ENCODE data around the gene TAPT1.
A peak's percentile ranks its signal among the peaks of the same experiment; 100 is the strongest.
"Not testable (repeated sequence)": the region's sequence is repeated elsewhere in the genome, so short reads cannot be mapped to it uniquely, and the experiment has no call there.

Gene TAPT1

DNA sequence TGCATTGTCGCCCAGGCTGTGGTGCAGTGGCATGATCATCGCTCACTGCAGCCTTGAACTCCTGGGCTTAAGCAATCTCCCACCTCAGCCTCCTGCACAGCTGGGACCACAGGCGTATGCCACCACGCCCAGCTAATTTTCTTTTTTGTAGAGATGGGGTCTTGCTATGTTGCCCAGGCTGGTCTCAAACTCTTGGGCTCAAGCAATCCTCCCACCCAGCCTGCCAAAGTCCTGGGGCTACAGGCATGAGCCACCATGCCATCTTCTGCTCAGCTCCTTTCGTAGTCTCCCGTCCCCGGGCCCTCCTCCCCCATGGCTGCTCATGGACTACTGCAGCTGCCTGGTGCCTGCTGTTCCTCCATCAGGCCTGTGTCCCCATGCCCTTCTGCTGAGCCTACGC, 58.1 kb downstream of the TAPT1 start:
- no peak for DNase-seq

GRCh38 chr4:16165931-16166330, 60.3 kb downstream of the TAPT1 start:
- no peak for DNase-seq

GRCh38 chr4:16162891-16163290, 63.4 kb downstream of the TAPT1 start:
- no peak for DNase-seq

- no peak for DNase-seq
These were observed 64.3 kb downstream of the TAPT1 start for GRCh38 chr4:16161851-16162408.

DNA sequence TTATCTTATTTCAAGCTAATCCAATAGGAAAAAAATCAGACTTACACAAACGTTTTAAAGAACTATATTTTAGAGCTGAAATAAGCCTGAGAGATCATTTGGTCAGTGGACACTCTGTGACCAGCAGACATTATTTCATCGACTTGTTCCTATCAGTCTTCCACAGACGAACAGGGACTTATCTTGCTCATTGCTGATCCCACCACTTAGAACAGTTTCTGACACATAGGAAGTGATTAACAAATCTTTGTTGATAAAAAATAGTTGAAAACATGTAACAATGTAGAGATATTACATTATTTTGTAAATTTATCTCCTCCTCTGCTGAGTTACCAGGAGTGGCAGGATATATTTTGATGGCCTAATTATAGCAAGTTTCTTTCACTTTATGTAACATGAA, 65.8 kb downstream of the TAPT1 start:
- DNase-seq, result no peak

DNA sequence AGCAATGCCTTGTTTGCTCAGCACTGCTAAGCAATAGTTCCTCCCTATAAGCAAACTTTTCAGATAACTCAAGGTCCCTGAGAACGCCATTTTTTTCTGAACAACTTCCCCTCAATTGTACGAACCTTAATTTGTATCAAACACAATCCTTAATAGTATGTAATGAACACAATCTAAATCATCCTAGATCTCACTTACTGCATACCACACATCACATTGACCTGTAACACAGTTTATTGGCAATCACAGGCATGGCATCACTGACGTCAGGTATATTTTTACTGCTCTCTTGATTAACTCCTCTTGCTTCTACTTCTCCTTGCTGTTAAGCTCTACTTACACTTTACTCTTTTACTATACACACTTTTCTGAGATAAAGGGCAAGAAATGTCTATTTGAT, 67.0 kb downstream of the TAPT1 start:
- DNase-seq, result no peak

- no peak for DNase-seq
These were observed 67.8 kb downstream of the TAPT1 start for GRCh38 chr4:16158504-16158852.

- DNase-seq, result no peak
These were observed 68.4 kb downstream of the TAPT1 start for GRCh38 chr4:16157609-16158503.

DNA sequence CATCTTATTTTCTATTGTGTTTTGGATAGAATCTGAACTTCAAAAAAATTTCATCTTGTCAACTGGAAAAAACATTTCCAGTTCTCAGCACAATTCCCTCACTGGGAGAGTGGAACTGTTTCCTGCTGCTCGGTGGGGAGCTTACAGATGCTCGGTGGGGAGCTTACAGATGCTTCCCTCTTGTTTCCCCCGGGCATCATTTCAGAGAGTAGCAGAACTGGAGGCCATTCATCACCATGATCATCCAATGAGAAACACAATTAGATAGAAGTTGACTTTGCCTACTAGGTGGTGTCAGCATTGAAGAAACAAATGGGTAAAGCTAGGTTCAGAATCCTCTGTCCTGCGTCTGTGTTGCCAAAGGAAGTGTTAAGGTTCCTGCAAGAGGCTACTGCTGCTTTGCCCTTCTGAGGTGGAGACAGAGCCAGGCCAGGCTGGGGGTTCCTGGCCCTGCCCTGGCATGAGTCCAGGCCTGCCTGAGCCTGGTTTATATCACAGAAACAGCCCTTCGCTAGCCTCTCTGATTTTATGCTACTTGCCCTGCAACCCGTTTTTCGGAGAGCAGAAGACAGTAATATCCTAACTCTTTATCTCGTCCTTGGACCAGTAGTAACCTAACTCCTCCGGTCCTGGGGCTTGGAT, 70.6 kb downstream of the TAPT1 start:
- no peak for DNase-seq

DNA sequence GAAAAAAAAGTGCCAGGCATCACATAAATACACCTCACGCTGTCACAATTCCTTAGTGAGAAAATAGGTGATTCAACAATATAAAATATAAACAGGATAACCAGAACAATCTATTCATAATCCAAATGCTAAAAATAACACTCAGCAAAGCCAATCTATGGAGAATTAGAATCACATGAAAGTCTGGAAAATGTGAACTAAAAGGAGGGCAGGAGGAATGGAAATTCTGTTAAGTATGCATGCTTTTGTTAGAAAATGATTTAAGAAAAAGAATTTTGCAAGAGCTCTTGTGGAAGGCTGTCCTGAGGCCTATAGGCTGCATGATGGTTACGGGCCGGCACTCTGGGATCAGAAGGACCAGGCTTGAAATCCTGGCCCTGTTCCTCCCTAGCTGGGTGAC, 71.8 kb downstream of the TAPT1 start:
- DNase-seq, result no peak

DNA sequence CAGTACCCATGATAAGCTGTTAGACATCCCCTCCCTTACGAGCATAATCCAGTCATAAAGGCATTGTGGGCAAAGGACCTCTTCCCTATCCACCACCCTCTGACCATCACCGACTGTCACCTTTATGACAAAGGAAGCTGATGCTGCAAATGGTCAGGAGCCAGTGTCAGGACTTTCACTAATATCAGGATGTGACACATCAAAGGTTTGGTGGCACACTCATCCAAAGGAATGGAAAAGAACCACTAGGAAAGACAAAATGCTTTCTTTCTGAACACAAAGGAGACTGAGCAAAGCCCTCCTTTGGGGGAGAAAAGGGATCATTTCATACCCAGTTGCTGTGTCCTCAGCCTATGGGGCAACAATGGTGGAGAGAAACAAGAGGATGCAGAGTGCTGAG, 75.6 kb downstream of the TAPT1 start:
- no peak for DNase-seq

DNA sequence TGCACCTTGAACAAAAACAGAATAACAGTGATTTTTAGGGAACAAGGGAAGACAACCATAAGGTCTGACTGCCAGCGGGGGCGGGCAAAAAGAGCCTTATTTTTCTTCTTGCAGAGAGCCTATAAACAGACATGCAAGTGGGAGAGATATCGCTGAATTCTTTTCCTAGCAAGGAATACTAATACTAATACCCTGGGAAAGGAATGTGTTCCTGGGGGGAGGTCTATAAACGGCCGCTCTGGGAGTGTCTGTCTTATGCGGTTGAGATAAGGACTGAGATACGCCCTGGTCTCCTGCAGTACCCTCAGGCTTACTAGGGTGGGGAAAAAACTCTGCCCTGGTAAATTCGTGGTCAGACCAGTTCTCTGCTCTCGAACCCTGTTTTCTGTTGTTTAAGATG, 81.4 kb downstream of the TAPT1 start:
- not testable (repeated sequence) for DNase-seq

DNA sequence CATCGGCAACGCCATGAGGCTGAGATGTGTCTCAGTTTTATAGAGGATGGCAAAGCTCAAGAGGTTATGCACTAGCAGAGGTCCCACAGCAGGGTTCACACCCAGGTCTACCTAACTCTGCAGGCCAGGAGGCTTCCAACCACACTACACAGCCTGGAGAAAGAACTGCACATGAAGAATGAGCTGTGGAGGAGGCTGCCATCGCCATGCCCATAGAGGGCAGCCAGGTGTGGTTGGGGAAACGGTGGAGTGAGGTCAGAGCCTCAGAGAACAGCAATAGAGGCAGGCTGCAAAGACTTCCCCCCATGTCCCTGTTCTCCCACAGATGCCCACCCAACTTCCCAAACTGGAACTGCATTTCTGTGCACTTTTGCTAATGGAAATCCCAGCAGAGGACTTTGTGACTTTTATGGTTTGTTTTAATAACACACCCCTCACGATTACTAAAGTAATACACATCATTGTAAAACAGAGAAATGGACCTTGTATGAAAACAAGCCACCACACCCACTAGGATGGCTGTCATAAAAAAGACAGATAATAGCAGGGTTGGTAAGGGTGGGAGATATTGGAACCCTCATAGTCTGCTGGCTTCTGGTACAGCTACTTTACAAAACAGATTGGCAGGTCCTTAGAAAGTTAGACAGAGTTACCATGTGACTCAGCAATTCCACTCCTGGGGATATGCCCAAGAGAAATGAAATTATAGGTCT, 83.5 kb downstream of the TAPT1 start:
- no peak for DNase-seq

DNA sequence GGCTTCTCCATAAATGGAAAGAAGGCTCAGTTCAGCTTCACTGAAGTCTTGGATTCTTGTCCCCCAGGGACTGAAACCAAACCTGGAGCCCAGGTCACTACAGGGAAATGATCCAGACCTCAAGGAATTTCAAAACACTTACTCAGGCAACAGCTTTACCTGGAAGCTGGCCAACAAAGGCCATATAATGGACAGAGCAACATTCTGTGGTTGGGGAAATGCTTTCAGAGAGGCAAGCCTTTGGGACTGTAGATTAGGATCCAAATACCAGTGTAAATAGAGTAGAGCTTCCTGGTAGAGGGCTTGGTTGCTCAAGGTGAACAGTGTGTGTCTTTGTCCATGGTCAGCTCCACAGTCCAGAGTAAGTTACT, 85.4 kb downstream of the TAPT1 start:
- peak; percentile 26 for DNase-seq

- DNase-seq, result no peak
These were observed 85.9 kb downstream of the TAPT1 start for GRCh38 chr4:16140231-16140878.

- no peak for DNase-seq
These were observed 87.0 kb downstream of the TAPT1 start for GRCh38 chr4:16139066-16139945.

- DNase-seq, result peak; percentile 66
These were observed 89.4 kb downstream of the TAPT1 start for GRCh38 chr4:16136827-16137226.

DNA sequence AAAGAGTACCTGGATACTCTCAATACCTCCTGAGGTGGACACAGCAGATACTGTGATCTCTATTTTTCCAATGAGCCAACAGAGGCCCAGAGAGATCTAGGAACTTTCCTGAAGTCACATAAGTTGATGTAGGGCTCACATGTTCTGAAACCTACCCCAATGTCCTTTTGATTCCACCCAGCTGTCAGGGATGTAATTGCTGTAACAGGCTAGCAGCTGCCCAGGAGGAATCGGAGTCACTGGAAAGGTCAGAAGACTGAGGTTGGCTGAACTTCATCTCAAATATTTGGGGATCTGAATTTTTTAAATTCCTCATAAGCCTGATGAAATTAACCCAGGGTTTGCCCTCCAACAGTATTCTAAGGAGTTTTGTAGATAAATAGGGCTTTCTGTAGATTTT, 90.0 kb downstream of the TAPT1 start:
- DNase-seq, result no peak

GRCh38 chr4:16133406-16133805, 92.9 kb downstream of the TAPT1 start:
- no peak for DNase-seq

DNA sequence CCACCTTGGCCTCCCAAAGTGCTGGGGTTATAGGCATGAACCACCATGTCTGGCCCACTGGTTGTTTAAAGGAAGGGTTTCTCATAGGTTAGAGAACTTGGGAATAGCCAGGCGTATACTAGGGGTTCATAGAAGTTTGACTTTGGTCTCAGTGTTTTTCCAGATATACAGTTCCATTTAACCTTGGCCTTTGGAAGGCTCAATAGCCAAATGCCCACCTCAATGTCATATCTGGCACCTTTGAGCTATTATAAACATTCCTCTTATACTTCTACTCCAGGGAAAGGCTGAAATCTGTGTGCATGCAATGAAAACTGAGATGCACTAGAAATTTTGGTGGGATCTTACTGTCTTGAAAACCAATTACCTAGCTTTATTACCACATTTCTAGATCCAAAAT, 95.0 kb downstream of the TAPT1 start:
- DNase-seq, result no peak

DNA sequence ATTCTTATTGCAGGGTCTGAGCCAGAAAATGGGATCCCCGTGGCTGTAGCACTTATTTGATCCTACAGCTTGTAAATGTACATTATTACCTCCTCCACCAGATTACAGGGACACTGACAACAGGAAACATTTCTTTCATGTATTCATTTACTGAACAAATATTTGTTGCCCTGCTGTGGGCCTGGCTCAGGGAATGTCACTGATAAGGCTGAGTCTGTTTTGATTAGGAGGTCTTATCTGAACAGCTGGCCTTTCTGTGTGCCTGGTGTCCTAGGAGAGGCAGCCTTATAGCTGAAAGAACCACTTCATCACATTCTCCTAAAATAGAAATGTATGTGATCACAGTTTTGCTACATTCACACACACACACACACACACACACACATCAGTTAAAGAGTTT, 96.9 kb downstream of the TAPT1 start:
- DNase-seq, result no peak

- DNase-seq, result no peak
These were observed 99.6 kb downstream of the TAPT1 start for GRCh38 chr4:16126714-16127113.
